Kidney epithelial cell (primary cell): ENCODE measurements around the gene PPEF1. TPM values are rescaled to one million over a fixed set of nuclear protein-coding genes. Genes with fewer than 3 reads are reported as not detected.

Experiments used
- DNase-seq: peaks from one replicate; pipeline ENCODE4 v3.0.0-alpha.2; 2010; ENCODE audit warnings: low read depth
- H3K27me3 ChIP-seq: 2 replicates; pipeline ENCODE4 v1.6.0; 2011; ENCODE audit warnings: low read length; ENCODE audit not compliant: control insufficient read depth, insufficient read depth
- H3K36me3 ChIP-seq: 2 replicates; pipeline ENCODE4 v1.5.1; 2011; ENCODE audit warnings: low read length; ENCODE audit not compliant: control insufficient read depth, insufficient read depth
- H3K4me3 ChIP-seq: 2 replicates; pipeline ENCODE4 v1.5.1; 2011; ENCODE audit warnings: low read depth, mild to moderate bottlenecking, control low read depth, low read length
- total RNA-seq: library from RNA; depleted of rRNA; stranded (reverse); fragments of >200 nt; gene quantifications from 2 replicates; pipeline ENCODE4 v1.2.3, GENCODE V29; 2015
- TF ChIP-seq, protein P1 (sequence below): IDR thresholded peaks from 2 replicates; pipeline ENCODE4 v1.5.1; 2011; ENCODE audit warnings: mild to moderate bottlenecking, moderate library complexity, low read length, control low read depth, inconsistent platforms; ENCODE audit not compliant: insufficient read depth, poor library complexity, severe bottlenecking

Gene PPEF1
- total RNA-seq, 1 donor from 2014 or later = not detected

GRCh38 chrX:18873189-18873791 is 165.8 kb downstream of the PPEF1 start:
- no peak for DNase-seq
- TF ChIP-seq, protein P1, sequence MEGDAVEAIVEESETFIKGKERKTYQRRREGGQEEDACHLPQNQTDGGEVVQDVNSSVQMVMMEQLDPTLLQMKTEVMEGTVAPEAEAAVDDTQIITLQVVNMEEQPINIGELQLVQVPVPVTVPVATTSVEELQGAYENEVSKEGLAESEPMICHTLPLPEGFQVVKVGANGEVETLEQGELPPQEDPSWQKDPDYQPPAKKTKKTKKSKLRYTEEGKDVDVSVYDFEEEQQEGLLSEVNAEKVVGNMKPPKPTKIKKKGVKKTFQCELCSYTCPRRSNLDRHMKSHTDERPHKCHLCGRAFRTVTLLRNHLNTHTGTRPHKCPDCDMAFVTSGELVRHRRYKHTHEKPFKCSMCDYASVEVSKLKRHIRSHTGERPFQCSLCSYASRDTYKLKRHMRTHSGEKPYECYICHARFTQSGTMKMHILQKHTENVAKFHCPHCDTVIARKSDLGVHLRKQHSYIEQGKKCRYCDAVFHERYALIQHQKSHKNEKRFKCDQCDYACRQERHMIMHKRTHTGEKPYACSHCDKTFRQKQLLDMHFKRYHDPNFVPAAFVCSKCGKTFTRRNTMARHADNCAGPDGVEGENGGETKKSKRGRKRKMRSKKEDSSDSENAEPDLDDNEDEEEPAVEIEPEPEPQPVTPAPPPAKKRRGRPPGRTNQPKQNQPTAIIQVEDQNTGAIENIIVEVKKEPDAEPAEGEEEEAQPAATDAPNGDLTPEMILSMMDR = no peak
- H3K4me3 ChIP-seq = no peak overlapping the region
- H3K36me3 ChIP-seq = no peaks in the 10 kb centered on the region
- H3K27me3 ChIP-seq = no peaks in the 10 kb centered on the region

DNA sequence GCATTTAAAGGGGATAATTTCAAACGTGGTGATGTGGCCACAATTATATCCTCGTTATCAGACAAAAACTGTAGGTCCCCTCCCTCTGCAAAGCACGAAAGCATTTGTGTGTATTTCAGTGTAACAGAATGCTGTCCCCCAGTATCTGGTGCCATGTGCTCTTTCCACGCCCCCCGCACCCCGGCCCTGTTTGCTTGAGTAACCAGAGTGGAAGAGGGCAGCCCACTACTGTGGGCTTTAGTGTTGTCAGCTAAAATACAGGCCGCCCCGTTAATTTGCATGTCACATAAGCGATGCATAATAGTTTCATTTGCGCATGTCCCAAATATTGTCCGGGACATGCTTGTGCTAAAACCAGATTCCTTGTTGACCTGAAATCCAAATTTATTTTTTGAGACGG is 166.4 kb downstream of the PPEF1 start:
- TF ChIP-seq, protein P1 = no peak
- H3K4me3 ChIP-seq = no peak overlapping the region
- no peaks in the 10 kb centered on the region for H3K36me3 ChIP-seq
- H3K27me3 ChIP-seq = no peaks in the 10 kb centered on the region
- no peak for DNase-seq

DNA sequence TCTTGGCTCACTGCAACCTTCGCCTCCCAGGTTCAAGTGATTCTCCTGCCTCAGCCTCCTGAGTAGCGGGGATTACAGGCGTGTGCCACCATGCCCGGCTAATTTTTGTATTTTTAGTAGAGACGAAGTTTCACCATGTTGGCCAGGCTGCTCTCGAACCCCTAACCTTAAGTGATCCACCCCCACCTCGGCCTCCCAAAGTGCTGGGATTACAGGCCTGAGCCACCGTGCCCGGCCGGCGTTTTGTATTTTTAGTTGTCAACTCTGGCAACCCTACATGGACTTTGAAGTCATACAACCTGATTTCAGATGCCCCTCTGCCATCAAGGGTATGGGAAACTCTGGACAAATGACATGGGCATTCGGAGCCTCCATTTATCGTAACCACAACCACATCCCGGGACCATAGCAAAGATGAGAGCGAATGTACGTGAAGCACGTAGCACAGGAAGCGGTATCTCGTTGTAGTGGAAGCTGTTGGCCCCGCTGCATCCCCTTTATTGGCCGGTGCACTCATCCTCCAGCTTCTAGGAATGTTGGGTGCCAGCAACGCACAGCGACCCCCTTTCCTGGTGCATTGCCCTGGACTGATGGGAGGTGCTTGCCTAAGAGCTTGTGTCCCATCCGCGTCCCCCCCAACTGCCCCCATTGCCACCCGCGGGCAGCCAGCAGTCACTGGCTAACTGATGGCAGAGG is 167.3 kb downstream of the PPEF1 start:
- no peak for DNase-seq
- Histone ChIP-seq H3K4me3 (no peak overlapping the region), H3K27me3 (no peaks in the 10 kb centered on the region), H3K36me3 (no peaks in the 10 kb centered on the region)
- TF ChIP-seq, protein P1 = no peak

- no peak for DNase-seq
- no peaks in the 10 kb centered on the region for H3K36me3 ChIP-seq
- no peaks in the 10 kb centered on the region for H3K27me3 ChIP-seq
- TF ChIP-seq, protein P1 = no peak
- H3K4me3 ChIP-seq = no peak overlapping the region
Observed at GRCh38 chrX:18875256-18875878, 167.9 kb downstream of the PPEF1 start.

DNA sequence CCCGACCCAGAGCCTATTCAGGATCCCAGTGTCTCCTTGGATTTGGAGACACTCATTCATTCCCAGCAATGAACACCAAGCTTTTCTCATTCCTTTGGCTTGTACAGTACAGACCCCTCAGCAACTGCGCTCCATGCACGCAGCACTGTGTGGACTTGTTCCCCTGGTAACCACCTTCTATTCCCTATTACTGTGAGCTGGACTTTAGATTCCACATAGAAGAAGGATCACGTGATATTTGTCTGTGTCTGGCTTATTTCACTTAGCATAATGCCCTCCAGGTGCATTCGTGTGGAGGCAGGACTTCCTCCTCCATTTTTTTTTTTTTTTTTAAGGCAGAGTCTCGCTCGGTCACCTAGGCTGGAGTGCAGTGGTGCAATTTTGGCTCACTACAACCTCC is 170.0 kb downstream of the PPEF1 start:
- TF ChIP-seq, protein P1 = no peak
- H3K27me3 ChIP-seq = no peaks in the 10 kb centered on the region
- no peaks in the 10 kb centered on the region for H3K36me3 ChIP-seq
- H3K4me3 ChIP-seq = no peak overlapping the region
- DNase-seq = no peak

Other genes starting within 250 kb of the PPEF1 start
- gene RS1, start 35.5 kb upstream of the PPEF1 start, total RNA-seq = not detected in 2 replicates